ENCODE measurements around the gene MINK1. TPM values are rescaled to one million over a fixed set of nuclear protein-coding genes. Genes with fewer than 3 reads are reported as not detected.

MINK1 gene
- total and polyA plus RNA-seq, 2 of the 8 experiments (the other 6 are each of a cell fraction or from before 2014, with no cell fraction given): 26.9 to 77.7 TPM

DNA sequence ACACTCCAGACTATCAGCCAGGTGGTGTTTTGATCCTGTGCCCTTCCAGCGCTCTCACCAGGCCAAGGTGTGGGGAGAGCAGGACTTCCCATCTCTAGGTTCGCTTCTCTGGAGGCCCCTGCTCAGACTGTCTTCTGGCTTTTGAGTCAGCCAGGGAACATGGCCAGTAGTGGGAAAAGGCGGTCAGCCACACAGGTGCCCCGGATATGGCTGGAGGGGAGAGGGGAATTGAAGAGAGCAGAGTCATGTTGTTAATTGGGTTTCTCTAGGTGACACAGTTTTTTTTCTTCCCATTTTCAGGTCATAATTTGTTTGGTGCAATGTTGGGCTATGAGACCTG lies 1.5 kb downstream of the MINK1 start:
- no peak overlapping the region for H3K14ac ChIP-seq (ENCODE audit: insufficient read length)
- H4K20me1 ChIP-seq (replicated peaks in 1 of 2; ENCODE audit: control insufficient read depth in 1 of 2, insufficient read depth in 2 of 2, low read length in 2 of 2): peaks cover 0 to 5% of the 10 kb centered on the region in 2 experiments
- ChIA-PET CTCF (ENCODE audit: partially characterized antibody) (interaction anchor here (1.2 to 1.9 kb wide), 5 partner anchors 8 to 47 kb away, joined by 3 to 5 read pairs (median 3); no protein-coding TSS in a partner anchor), POLR2A (ENCODE audit: partially characterized antibody) (interaction anchor here (0.9 to 2.0 kb wide), 2 partner anchors 15 to 32 kb away, joined by 3 to 4 read pairs; no protein-coding TSS in a partner anchor)
- H3K18ac ChIP-seq (ENCODE audit: extremely low read depth, low read length): no peak overlapping the region
- H2BK15ac ChIP-seq (ENCODE audit: low read length): no peak overlapping the region; the same call in 1 of the 2 replicates
- H3K27ac ChIP-seq (ENCODE audit: low read depth, low read length): no peak overlapping the region
- H2BK20ac ChIP-seq (ENCODE audit: low read length): no peak overlapping the region
- peaks cover 4% of the 10 kb centered on the region for H3K79me1 ChIP-seq (ENCODE audit: low read depth, low read length)
- H3K4me1 ChIP-seq (replicated peaks in 1 of 4; ENCODE audit: control insufficient read depth in 3 of 4, insufficient read depth in 4 of 4, low read length in 3 of 4): peaks cover 0 to 7% (median 6%) of the 10 kb centered on the region in 4 experiments; a peak in 5 of 7 replicates
- peak overlapping the region; percentile 89 to 99 for H3K4me2 ChIP-seq (ENCODE audit: insufficient read depth in 1 of 2, low read depth in 2 of 2, low read length in 2 of 2)
- no peak overlapping the region for H2AK5ac ChIP-seq (ENCODE audit: low read depth, low read length)
- H3K23me2 ChIP-seq (ENCODE audit: low read depth, low read length): peaks cover 6% of the 10 kb centered on the region
- no peak overlapping the region for H4K5ac ChIP-seq (ENCODE audit: insufficient read length, low read depth, low read length)
- H4K8ac ChIP-seq (ENCODE audit: extremely low read depth, insufficient read depth, low read length): no peak overlapping the region
- no peak for FAIRE-seq
- no peak overlapping the region for H2AFZ ChIP-seq (ENCODE audit: low read length)
- peaks cover 0 to 7% (median under 1%) of the 10 kb centered on the region in 4 experiments; a peak in 1 of 8 replicates for H3K36me3 ChIP-seq (ENCODE audit: control insufficient read depth in 2 of 4, insufficient read depth in 4 of 4, low read length in 3 of 4)
- H3K4me3 ChIP-seq (ENCODE audit: extremely low read depth in 1 of 4, insufficient read depth in 2 of 4, low read depth in 3 of 4, low read length in 4 of 4): peak overlapping the region in 3 of 4 experiments; percentile 64 to 85 (median 74); a peak in 7 of 8 replicates
- H2BK120ac ChIP-seq (replicated peaks; ENCODE audit: low read depth, low read length): no peak overlapping the region
- H3K79me2 ChIP-seq (ENCODE audit: control insufficient read depth in 1 of 2, insufficient read depth in 2 of 2, low read length in 2 of 2): peaks cover 0 to 55% of the 10 kb centered on the region in 2 experiments; a peak in 3 of 4 replicates
- H4K91ac ChIP-seq (replicated peaks; ENCODE audit: insufficient read length, low read length): no peak overlapping the region
- H3K56ac ChIP-seq (replicated peaks; ENCODE audit: insufficient read length, low read depth, low read length): no peak overlapping the region
- 80% methylated on average over 4 of the region's 4 CpGs; no CpG with 5 or more reads in 1 of the 2 experiments for WGBS, 2 experiments (ENCODE audit: extremely low coverage in 1 of 2, insufficient coverage in 1 of 2, insufficient read length in 1 of 2, insufficient replicate concordance in 2 of 2, low coverage in 1 of 2, low lambda C conversion rate in 2 of 2, missing lambda C conversion rate in 1 of 2)
- no peaks in the 10 kb centered on the region for H3K27me3 ChIP-seq (replicated peaks in 1 of 4; ENCODE audit: control insufficient read depth in 3 of 4, extremely low read depth in 1 of 4, insufficient read depth in 3 of 4, low read length in 3 of 4)
- H3K23ac ChIP-seq (ENCODE audit: insufficient read length): no peak overlapping the region
- H3K9me3 ChIP-seq (ENCODE audit: insufficient read depth in 2 of 2, low read depth in 1 of 2, low read length in 1 of 2): no peaks in the 10 kb centered on the region
- no peak for DNase-seq (ENCODE audit: low read depth in 1 of 2, low spot score in 2 of 2)
- H3K9ac ChIP-seq (replicated peaks in 1 of 4; ENCODE audit: extremely low read depth in 1 of 4, low read depth in 3 of 4, low read length in 3 of 4): no peak overlapping the region
- no peak overlapping the region for H3K4ac ChIP-seq (replicated peaks; ENCODE audit: insufficient read length, low read depth, low read length)
- no peak overlapping the region for H2BK5ac ChIP-seq (ENCODE audit: low read depth, low read length)
- no peak overlapping the region for H2BK12ac ChIP-seq (ENCODE audit: low read depth, low read length)
- TF ChIP-seq, protein P1, sequence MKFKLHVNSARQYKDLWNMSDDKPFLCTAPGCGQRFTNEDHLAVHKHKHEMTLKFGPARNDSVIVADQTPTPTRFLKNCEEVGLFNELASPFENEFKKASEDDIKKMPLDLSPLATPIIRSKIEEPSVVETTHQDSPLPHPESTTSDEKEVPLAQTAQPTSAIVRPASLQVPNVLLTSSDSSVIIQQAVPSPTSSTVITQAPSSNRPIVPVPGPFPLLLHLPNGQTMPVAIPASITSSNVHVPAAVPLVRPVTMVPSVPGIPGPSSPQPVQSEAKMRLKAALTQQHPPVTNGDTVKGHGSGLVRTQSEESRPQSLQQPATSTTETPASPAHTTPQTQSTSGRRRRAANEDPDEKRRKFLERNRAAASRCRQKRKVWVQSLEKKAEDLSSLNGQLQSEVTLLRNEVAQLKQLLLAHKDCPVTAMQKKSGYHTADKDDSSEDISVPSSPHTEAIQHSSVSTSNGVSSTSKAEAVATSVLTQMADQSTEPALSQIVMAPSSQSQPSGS (IDR thresholded peaks at IDR 0.05; ENCODE audit: low read length): no peak
- TF ChIP-seq SRF (IDR thresholded peaks at IDR 0.05; ENCODE audit: low read depth, low read length) (no peak), JUN (IDR thresholded peaks at IDR 0.05; ENCODE audit: low read depth, low read length) (no peak), SIN3A (conservative IDR thresholded peaks at IDR 0.05 in 1 of 2, IDR thresholded peaks at IDR 0.05 in 1 of 2; ENCODE audit: low read depth in 1 of 2, low read length in 2 of 2) (no peak), CBX8 (IDR thresholded peaks at IDR 0.05; ENCODE audit: borderline replicate concordance, low read depth, low read length) (no peak), FOSL1 (IDR thresholded peaks at IDR 0.05; ENCODE audit: insufficient read depth, low read depth, low read length) (no peak), GTF2F1 (IDR thresholded peaks at IDR 0.05; ENCODE audit: borderline replicate concordance, low read depth, low read length) (no peak), TAF7 (optimal IDR thresholded peaks at IDR 0.05; ENCODE audit: borderline replicate concordance, low read depth, low read length) (no peak), SAP30 (IDR thresholded peaks at IDR 0.05; ENCODE audit: insufficient read depth, insufficient replicate concordance, low read length) (no peak), SP2 (IDR thresholded peaks at IDR 0.05; ENCODE audit: low read length) (no peak), SIRT6 (IDR thresholded peaks at IDR 0.05; ENCODE audit: low read length) (no peak)
